Stimulated activated CD4-positive, alpha-beta T cell treated with anti-CD3 and anti-CD28 coated beads, Interleukin-4, amount 100 ng/mL, for 48 hours (primary cell): ENCODE measurements around the gene ALAS2.
"Not testable (repeated sequence)": the region's sequence is repeated elsewhere in the genome, so short reads cannot be mapped to it uniquely, and the experiment has no call there.

Experiments
- DNase-seq, 2 donors: peaks; one replicate each; pipeline ENCODE4 v3.0.0-alpha.2; 2020; ENCODE audit warnings: low read depth in 2 of 2

ALAS2 gene

DNA sequence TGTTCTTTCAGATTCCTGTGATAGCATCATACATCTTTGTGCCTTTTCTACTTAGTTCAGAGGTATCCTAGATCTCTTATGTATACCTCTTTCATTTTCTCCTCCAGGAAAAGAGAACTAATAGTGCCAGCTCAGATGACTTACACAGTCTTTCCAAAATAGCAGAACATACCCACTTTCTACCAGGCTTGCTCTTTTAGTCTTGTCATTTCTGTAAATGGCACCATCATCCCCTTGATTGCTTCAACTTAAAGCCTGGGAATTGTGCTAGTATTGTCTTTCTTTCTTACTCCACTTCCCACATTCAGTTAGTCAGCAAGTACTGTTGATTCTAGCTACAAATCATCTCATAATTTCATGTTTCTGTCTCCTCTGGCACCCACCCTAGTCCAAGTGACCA lies 25.5 kb downstream of the ALAS2 start:
- DNase-seq, result no peak

DNA sequence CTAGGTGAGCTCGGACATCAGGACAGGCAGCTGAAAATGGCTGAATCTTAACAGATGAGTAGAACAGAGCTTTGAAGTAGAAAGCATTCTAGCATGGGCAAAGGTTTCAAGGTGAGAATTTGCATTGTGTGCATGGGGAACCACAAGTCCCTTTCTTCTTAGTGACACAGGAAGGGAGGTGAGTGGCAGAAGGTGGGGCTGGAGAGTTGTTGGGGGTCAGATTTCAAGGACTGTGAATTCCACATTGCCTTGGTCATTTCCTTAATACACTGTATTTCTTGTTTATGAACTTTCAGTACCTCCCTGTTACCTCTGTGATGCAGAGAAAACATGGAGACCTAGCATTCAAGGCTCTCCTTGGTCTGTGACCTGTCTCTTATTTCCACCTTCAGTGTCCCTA lies 26.5 kb downstream of the ALAS2 start:
- no peak for DNase-seq

DNA sequence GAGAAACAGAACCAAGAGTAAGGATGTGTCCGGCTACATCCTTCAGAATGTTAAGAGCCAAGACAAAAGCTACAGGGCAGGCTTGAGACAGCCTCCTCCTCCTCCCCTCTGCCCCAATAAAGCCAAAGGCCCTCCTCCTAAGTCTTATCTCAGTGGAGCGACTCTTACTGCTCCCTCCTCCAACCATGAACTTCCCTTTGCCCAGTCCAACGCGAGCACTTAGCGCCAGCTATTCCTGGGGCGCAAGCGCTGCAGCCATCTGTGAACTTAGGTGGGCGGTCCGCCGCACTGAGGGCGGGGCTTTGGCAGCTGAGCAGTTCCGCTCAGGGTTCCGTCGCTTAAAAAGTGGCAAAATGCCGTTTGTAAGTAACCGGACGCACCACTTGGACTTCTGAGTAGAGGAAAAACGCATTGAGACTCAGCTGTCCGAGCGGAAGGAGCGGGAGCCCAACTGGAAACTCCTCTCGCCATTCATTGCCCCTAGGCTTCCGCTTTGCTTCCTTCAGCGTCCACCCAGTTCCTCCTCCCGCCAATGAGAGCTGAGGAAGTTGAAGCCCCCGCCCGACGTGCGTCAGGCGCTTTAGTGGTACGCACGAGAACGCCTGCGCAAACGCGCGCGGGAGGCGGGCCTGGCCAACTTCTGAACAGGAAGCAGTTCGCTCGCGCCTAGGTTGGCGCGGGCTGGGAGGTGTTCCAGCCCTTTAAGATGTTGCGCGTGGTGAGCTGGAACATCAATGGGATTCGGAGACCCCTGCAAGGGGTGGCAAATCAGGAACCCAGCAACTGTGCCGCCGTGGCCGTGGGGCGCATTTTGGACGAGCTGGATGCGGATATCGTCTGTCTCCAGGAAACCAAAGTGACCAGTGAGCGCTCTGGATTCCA lies 30.8 kb downstream of the ALAS2 start, which contains the start of gene APEX2:
Gene APEX2, plus strand, starts transcription at position 647 of the 882 bp plus-strand sequence. Its CDS starts 60 bp downstream, at position 707.
- DNase-seq, result peak; percentile 66 to 81

GRCh38 chrX:54995621-54996020 lies 35.2 kb downstream of the ALAS2 start:
- no peak for DNase-seq

- DNase-seq, result no peak
Measured at GRCh38 chrX:54994668-54995351, 36.0 kb downstream of the ALAS2 start.

DNA sequence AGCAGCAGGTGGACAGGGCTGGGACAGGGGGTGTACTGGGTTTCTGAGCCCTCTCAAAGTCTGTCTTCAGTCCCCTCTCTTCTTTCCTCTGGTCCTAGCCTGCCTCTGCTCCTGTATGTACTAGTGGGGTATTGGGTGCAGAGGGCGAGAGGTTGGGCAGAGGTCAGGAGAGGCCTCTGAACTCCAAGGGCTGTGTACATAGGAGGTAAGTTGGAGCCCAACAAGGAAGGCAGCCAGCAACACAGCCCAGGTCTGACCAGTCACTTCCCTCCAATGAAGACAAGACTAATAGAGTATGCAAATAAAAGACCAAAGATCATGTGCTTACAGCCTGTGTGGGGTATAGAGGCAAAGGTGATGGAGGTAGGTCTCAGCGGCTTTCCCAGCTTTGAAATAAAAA lies 36.7 kb downstream of the ALAS2 start, which contains the start of gene PFKFB1:
Gene PFKFB1, minus strand, starts transcription at position 90 of the 400 bp plus-strand sequence. CDS start 181 bp downstream, outside the sequence.
- no peak for DNase-seq

- DNase-seq, result no peak
Measured at GRCh38 chrX:54992911-54993622, 37.7 kb downstream of the ALAS2 start.

DNA sequence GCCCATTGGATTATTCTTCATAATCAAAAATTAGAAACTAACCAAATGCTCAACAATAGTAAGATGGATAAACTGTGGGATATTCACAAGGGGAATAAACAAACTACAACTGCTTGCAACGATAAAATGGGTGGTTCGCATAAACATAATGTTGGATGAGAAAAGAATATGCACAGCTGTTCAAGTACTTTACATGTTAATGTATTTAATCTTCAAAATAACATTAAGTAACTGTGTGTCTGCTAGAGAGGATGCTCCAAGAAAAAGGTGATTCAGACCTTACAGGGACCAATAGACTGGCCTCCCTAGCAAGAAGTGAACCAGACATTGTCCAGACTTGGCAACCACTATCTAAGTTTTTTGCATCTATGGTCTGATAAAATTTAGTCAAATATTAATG lies 39.1 kb downstream of the ALAS2 start:
- no peak for DNase-seq

DNA sequence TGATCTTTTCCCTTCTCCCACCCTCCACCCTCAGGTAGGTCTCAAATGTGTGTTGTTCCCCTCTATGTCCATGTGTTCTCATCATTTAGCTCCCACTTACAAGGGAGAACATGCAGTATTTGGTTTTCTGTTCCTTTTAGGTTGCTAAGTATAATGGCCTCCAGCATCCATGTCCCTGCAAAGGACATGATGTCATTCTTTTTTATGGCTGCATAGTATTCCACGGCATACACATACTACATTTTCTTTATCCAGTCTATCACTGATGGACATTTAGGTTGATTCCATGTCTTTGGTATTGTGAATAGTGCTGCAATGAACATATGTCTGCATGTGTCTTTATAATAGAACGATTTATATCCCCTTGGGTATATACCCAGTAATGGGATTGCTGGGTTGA lies 47.5 kb downstream of the ALAS2 start:
- DNase-seq, result not testable (repeated sequence)

DNA sequence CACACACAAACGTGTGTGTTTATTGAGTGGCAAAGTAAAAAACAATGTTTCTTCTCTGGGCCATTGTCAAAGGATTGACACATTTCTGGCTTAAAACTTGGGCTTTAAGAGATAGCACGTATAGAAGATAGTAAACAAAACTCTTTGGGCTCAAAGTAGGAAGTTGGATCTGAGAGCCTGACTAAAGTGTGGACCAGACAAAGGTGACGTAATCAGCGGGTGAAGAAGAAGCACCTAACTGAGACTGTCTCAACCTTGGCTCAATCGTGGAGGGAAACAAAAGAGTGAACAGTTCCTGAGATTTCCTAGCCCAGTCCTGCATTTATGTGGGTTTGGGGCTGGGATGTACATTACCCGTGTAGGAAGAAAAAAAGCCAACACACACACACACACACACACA lies 50.4 kb downstream of the ALAS2 start:
- DNase-seq, result no peak

GRCh38 chrX:54979432-54979831 lies 51.3 kb downstream of the ALAS2 start:
- DNase-seq, result no peak

- no peak for DNase-seq
Measured at GRCh38 chrX:54978448-54978847, 52.3 kb downstream of the ALAS2 start.

- DNase-seq, result no peak
Measured at GRCh38 chrX:54977387-54977786, 53.4 kb downstream of the ALAS2 start.

DNA sequence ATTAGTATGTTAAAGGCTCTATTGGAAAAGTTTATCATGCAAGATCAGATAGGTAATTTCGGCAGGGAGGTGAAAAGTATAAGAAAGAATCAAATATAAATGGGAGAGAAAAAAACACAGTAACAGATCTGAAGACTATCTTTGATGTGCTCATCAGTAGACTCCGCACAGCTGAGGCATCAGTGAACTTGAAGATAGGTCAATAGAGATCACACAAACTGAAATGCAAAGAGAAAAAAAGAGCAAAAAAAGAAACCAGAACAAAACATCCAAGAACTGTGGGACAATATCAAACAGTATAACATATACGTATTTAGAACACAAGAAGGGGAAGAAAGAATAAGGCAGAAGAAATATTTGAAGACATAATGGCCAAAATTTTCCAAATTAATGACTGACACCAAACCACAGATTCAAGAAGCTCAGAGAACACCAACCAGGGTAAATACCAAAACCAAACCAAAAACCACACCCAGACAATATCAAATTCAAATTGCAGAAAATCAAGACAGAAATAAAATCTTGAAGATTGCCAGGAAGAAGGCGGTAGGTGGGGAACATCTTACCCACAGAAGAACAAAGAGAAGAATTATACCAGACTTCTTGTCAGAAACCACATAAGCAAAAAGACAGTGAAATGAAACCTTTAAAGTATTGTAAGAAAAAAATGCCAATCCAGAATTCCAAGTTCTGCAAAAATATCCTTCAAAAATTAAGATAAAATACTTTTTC lies 65.8 kb downstream of the ALAS2 start:
- DNase-seq, result no peak

- no peak for DNase-seq
Measured at GRCh38 chrX:54961750-54962149, 69.0 kb downstream of the ALAS2 start.
